NCI-H187 (cell line): ENCODE measurements around the gene NRM.

ENCODE experiments used
- DNase-seq, 2 experiments: peaks; one replicate each; lab custom pipeline; 2025; lab: John Stamatoyannopoulos, UW

Gene NRM

DNA sequence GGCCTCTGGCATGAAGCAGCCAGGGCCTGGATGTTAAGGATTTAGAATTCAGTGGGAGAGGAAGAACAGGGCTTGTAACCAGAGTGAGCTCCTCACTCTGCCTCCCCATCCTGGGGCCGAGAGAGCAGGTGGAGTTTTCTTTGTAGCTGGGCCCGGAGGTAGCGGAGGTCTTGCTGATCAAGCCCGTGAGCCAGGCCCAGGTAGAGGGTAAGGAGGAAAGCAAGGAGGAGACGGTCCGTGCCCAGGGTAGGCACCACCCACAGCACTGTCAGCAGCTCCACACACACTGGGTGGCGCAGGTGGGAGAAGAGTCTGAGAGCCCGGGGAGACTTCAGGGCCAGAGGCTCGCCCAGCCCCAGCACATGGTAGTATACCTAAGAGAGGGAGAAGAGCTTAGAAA, 2.2 kb downstream of the NRM start:
- no peak for DNase-seq

DNA sequence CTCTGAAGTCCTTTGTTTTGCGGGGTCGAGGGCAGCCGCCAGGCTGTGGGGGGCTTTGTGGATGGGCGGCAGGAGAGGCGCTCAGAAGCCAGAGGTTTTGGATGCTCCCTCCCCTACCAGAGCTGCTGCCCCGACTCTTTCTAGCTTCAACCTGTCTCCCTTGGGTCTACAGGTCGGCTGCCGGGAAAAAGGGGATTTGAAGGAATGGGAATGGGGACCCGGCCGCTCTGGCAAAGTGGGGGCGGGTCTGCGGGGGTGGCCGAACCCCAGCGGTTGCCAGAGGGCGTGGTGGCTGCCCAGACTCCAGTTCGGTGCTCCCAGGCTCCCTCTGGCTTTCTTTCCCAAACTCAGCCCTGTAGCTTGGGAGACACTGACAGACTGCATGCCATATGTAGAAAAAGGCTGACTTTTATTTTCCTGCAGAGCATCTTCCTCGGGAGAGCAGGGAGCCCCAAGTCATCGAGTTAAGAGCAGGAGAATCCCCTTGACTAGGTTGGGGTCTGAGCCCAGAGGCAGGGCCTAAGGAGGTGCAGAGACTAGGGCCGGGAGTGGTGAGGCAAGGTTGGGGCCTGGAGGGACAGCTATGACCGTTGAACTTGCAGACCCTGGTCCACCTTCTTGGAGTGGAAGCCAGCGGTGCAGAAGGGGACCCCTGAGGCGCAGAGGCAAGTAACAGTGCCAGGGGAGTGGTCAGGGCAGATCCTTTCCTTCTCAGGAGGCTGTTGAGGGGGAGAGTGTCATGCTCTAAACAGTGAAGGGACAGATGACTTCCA, 2.9 kb downstream of the NRM start:
- no peak for DNase-seq

DNA sequence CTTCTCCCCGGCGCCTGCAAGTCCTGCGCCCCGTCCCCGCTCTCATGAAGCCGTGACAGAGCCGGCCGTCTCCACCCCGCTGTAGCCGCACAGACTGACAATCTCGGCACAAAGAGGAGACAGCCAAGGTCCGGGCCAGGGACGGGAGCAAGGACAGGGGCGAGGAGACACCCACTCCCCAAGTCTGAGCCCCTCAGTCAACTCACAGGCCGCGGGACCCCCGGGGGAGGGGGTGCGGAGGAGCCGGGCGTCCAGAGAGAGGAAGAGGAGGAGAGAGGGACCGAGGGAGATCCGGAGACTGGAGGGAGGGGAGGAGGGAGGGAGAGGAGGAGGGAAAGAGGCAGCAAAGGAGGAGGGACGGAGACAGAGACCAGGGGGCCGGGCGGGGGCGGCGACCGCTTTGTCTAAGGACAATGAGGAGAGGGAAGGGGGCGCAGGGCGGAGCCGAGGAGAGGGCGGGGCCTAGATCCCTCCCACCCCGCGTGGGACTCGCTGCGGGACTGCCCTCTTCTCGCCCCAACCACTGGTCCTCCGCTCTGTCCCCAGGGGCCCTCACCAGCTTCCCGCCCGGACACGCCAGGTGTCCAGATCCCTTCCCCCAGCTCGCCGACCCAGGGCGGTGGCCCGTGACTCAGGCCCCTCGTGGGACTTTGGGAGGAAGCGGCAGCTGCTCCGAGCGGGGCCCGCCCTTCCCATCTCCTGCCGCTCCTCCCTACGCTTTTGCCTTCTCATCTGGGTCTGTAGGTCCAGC, 3.7 kb downstream of the NRM start:
- DNase-seq = peak; percentile 84 to 86

DNA sequence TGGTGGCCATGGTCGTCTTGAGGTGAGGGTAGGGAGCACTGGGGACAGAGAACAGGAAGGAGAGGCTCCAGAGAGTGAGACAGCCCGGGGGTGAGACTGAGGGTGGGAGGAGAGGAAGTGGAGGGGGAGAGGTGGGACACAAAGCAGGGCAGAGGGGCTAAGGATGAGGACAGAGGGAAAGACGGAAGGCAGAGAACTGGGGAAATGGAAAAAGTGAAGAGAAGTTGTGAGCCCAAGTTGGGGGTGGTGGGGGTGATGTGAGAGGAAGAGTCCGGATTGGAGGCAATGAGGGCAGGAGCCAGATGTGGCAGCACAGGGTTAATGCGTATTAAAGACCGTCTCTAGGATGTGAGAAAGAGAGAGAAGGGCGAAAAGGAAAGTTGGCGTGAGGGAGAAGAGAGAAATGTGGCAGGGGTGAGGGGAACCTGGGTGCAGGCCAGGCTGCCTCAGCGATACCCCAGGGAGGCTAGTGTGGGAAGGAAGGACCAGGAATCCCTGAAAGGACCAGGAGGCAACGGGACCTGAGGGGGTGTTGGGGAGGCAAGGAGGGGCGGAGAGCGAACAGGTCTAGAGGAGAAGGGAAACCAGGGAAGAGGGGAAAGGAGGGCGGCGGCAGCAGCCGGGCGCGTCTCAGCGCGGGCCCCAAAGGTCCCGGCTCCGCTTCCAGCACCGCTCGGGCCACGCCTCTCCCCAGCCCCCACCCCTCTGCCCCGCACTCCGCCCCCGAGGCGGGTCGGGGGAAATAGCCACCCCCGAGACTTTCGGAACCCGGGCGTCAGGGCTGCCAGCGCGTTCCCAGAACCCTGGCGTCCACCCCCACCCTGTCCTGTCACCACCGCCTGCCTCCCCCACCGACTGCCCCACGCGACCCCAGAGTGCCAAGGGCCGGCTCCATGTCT, 4.5 kb downstream of the NRM start, which contains the start of gene PPP1R18:
Gene PPP1R18 (minus strand): TSS at position 637 of the 899 bp plus-strand sequence. CDS start 627 bp downstream, at position 10.
- peak in 1 of 2 experiments; percentile 23 for DNase-seq

DNA sequence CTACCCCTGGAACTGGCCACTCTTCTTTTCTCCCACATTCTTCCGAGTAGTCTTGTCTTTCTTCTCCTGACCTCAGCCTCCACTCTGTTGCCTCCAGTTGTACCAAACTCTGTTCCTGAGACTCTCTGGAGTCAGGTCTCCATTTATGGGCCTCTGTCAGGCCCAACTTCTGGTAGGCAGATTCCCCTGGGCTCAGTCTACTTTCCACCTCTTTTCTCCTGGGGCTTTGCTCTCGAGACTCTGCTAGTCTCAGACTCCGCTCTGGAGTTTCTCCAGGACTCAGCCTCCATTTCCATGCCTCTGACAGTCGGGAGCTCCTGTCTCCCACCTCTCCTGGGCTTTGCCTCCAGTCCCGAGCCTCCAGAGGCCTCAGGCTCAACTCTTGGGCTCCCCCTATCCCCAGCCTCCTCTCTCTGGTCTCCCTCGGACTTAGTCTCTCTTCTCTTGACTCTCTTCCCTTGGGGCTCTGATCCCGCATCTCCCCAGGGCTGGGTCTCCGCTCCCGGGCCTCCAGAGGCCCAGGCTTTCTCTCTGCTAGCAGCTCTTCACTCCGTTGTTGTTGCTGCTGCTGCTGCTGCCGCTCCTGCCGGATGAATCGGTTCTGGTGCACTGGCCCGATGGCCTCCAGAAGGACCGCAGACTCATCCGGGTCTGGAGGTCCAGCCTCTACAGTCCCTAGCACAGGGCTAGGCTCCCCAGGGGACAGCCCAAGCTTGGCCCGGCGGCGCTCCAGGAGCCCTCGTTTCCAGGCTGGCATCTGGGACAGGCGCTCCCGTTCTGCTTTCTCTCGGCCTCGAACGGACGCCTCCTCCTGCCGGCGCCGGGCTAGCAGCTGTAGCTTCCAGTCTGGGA, 5.4 kb downstream of the NRM start:
- no peak for DNase-seq

DNA sequence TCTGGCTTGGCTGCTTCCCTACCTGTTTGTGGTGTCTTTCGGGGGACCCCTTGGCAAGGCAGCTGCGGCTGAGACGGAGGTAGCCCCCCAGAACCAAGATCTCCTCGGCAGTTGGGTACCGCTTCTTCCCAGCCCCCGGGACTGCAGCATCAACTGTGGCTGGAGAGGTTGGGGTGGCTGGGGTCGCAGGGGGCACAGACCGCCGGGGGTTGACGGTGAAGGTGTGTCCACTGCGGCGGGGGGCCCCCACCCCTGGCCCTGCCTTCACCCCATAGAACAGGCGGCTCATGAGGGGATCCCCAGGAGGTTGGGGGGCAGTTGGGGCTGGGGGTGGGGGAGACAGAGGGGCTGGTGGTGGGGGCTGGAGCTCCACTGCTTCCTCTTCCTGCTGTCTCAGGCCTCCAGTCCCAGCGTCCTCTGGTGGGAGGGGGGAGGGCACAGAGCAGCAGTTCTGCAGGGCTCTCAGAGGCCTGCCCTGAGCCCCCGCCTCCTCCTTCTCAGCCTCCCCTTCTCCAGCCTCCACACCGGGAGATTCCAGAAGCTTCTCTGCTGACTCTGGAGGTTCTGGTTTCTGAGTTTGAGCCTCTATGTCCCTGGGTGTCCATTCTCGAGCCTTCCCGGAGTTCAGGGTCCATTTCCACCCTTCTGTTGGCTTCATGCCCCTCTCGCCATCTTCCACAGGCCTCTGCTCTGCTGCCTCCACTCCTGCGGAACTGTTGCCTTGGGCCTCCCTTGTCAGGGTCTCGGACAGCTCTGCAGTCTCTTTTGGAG, 6.2 kb downstream of the NRM start:
- DNase-seq = no peak

DNA sequence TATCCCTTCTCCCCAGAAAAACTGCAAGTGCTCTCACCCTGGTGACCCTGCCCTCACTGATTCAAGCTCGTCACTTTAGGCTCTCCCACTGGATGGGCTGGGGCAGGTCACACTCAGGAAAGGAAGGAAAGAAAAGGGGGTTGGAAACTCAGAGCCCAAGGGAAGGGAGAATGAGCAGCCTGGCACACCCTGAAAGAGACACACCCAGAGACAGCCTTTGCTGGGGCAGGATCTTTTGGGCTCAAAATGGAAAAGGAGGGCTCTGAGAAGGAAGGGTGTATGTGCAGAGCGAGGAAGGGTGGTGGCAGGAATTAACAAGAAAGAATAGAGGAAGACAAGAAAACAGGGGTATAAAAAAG, 6.8 kb downstream of the NRM start:
- no peak for DNase-seq

DNA sequence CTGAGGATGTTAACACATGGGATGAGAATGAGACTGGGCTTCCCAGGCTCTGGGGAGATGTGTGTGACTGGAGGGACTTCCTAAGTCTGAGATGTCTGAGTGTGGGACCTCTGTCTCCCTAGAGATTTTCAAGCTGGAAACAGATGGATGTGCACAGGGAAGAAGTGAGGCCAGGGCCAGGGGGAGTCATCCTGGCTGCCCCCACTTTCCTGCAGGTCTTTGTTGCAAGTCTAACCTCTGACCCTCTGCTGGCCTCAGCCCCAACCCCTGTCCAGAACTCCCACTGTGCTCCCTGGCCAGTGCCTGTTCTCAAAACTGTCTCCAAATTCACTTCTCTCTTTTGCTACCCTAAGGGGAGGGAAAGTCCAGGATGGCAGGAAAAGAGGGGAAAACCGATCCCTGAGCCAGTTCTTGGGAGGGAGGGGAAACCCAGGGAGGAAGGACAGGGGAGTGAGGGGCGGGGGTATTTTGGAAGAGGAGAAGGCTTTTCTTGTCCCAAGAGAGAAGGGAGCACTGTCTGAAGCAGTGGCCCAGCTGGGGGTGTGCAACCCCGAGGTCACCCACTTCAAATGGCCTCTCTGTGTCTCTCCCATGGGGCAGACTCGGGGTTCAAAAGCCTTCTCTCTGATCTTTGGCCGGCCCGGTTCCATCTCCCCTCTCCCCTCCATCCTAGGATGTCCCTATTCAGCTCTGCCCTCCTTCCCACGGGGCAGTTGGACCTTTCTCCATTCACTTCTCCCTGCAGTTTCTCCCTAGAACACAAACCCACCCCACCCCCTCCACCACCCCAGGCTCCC, 7.4 kb downstream of the NRM start:
- DNase-seq = no peak

DNA sequence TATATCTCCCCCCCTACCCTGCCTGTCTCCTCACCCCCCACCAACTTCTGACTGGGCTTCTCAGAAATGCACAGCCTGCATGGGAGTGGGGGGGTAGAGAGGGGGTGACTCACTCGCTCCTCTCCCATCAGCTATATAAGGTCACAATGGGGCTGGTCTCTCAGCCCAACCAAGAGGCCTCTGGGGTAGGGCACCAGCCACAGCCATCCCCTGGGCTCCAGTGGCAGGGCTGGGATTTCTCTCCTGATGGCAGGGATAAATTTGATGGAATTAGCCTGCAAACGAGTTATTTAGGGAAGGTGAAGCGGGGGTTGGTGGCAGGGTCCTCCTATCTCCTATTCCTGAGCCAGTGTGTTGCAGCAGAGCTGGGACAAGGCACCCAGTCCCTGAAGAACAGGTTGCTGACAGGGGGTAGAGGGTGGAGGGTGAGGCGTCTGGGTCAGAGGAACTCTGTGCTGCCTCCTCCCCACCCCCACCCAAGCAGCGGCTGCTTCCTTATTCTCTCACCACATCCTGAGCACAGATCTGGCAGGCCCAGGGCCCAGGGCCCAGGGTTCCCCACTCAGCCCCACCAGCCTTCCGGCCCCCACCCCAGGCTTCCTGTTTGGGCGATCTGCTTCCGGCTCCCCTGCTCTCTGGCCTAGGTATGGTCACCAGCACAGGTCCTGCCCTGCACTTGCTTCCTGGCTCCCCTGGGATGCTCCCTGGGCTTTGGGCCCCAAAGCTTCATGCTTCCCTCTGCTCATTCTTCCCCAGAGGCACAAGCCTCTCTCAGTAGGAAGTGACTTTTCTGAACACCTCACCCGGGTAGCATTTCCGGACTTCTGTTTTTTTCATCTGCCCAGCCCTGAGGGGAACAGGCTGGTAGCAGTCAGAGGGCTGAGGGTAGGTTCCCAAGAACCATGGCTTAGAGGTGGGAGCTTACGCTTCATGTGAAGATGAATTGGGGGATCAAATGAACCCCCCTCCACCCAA, 8.4 kb downstream of the NRM start:
- DNase-seq = no peak

DNA sequence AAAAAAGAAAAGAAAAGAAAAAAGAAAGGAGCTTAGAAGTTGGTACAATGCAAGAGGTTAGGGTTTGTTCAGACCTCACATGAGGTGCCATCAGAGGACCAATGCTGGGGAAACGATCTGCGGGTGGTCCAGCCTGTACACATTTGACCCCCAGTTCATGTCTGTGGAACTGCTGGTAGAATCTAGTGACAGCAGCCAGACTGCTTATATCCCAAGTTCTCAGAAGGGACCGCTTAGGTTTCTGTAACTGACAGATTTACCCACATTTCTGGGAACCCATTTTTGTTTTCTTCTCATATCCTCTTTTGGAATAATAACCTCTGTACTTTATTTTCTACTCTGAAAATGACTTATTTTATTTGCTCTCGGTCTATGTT, 9.0 kb downstream of the NRM start:
- DNase-seq = no peak

DNA sequence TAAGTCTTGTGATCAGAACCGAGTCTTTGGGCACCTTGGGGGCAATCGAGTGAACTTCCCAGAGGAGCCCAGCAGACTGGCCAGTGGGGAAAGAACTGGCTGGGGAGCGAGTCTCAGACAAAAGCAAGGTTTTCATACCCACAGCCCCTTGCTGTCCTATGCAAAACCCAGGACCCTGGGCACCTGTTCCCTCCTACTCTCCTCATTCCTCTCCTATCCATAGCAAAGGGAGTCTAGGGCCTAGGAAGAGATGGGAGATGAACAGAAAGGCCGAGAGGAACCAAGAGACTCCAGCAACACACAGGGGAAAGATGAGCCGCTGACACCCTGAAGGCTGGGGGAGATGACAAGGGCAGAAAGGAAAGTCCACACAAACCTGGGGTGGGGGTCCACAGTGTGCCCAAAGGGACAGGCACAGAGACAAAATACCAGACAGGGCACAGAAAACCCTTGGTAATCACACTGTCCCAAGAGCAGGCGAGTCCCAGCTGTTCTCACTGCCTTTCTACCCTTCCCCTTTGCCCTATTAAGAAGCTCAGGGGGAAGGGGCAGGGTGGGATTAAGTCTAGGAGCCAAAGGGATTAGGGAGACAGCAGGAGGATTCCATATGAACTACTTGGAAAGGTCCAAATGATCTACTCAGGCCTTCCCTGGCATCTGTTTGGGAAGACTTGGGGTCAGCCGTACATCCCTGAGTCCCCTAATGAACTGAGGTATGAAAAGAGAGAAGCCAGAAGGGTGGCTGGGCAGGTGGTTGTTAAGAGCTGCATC, 10.8 kb downstream of the NRM start:
- no peak for DNase-seq

DNA sequence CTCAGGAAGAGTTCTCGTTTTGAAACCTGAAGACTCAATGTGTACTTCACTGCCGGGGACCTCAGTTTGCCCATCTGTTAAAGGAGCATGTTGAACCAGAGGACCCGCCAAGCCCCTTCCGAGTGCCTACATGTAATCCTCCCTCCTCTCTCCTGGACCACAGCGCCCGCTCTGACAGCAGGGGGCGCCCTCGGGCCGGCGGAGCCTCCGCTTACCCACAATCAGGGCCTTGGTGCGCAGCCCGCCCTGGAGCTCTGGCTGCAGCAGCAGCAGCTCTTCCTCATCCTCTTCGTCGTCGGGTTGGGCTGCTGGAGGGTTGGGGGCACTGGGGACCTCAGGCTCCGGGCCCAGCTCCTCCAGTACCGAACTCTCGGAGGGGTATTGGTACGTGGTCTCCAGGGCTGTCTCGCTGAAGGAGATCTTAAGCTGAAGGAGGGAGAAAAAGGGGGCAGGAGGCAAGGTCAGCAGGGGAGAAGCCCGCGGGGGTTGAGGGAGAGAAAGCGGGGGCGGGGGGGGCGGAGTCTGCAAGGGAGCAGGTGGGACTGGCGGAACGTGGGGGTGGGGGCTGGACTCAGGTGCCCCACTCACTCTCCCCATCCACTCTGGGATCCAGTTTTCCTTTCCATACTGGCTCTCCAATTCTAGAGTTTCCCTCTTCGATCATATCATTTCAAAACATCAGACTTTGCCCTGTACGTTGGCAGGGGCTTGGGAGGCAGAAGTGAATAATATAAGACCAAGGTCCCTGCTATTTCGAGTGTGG, 11.6 kb downstream of the NRM start:
- peak; percentile 35 to 37 for DNase-seq

DNA sequence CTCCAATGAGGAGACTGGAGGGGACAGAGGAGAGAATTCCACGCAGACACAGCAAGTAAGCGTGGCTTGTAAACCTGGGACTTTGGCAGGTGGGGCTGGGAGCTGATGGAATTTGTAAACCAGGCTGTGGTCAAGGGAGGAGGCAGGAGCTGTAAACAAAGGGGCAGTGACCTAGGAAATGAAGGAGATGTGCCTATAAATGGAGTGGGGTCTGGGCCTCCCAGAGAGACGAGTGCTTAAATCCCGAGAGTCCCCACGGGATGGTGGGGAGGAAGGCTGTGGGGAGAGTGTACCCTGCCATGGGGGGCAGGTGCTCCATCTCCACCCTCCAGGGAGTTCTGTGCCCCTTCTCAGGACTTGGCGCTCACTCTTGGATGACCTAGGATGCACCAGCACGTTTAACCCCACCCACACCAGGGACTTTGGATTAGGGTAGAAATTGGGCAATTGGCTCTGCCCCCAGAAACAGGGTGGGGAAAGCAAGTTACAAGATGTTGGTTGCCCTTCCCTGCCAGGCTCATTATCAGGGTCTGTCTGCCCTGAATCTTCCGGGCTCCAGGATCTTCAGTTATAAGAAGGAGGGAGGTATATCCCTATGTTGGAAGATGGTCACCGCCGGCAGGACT, 14.0 kb downstream of the NRM start:
- no peak for DNase-seq

DNA sequence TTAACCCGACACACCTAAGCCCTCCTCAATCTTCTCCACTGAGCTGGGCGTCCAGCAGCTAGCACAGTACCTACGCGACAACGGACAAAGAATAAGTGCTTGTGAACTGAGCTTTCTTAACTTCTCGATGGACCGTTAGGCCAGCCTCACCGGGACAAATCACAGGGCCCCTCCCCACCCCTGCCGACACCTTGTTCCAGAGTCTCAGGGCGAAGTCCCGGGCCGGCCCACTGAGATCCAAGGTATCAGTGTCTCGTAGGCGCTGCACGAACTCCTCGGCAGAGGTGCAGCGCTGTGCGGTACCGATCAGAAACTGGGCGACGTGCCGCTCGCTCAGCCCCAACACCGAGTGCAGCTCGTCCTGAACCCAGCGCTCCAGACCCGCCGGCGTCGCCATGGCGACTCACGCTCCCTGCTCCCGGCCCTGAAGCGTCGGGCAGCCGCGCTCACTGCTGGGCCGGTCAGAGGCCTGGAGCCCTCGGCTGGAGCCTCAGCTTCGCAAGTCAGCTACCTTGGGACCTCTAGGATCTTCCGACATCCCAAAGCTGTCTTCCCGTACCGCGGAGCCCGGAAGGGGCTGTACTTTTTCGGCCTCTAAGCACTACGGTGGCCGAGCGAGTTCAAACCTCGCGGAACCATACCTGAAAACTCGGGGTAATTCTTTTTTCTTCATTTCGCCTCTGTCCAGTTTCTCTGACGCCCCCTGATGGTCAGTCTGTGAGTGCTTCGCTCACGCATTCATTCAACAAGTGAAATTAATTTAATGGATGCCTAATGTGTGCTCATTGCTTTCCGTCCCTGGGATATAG, 18.1 kb downstream of the NRM start, which contains the start of gene DHX16:
Gene DHX16 (minus strand): TSS at position 562 of the 809 bp plus-strand sequence. CDS start 165 bp downstream, at position 397.
- peak; percentile 63 to 79 for DNase-seq

DNA sequence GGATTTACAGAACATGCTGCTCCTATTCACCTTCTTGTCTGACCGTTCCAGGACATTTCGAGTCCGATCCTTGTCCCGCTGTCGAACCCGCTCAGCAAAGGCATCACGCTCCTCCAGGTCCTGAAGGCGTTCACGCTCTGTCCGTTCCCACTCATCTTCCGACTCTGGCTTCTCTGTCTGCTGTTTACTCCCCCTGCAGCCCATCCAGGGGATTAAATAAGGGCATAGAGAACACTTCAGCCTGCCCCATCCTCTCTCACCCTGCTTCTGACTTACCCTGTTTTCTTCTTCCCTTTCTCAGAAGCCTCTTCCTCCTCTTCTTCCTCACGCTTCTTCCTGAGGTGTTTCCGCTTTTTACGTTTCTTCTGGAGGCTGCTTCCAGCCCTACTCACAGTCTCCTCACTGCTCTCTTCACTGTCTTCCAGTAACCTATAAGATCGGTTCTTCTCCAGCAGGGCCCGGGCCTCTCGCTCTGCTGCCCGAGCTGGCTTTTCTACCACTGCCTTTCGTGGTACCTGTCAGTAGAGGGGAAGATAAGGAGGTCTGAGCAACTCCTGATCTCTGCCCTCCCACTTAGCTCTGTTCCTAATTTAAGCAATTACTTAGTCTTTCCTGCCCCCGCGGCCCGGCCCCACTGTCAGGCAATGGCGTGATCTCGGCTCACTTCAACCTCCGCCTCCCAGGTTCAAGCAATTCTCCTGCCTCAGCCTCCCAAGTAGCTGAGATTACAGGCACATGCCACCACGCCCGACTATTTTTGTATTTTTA, 19.8 kb downstream of the NRM start:
- DNase-seq = no peak
